Natural killer cell (primary cell): ENCODE measurements around the gene CHTF18. TPM values are rescaled to one million over a fixed set of nuclear protein-coding genes. Genes with fewer than 3 reads are reported as not detected.

Experiments
- ATAC-seq, 3 donors: fragments of 150-1000 bp in 2 of 3; fragments of 200-7000 bp in 1 of 3; cut with Tn5 transposase; 1 replicate in 1 of 3; 2 replicates in 2 of 3; pipeline ENCODE4 v1.10.0; 2021; ENCODE audit warnings: mild to moderate bottlenecking in 2 of 3, moderate library complexity in 2 of 3
- DNase-seq, 2 donors: peaks; one replicate each; pipeline versions ENCODE4 v3.0.0 to v3.0.0-alpha.2; 2013 to 2021; ENCODE audit warnings: mixed read lengths in 1 of 2
- H3K27ac ChIP-seq: one replicate; pipeline ENCODE4 v1.5.1; 2013; ENCODE audit warnings: mild to moderate bottlenecking, low read length
- H3K27me3 ChIP-seq: one replicate; pipeline ENCODE4 v1.6.1; 2013; ENCODE audit warnings: low read length; ENCODE audit not compliant: control insufficient read depth, insufficient read depth
- H3K36me3 ChIP-seq: one replicate; pipeline ENCODE4 v1.6.1; 2013; ENCODE audit warnings: low read length; ENCODE audit not compliant: control insufficient read depth, insufficient read depth
- H3K4me1 ChIP-seq: one replicate; pipeline ENCODE4 v1.6.1; 2013; ENCODE audit warnings: low read length; ENCODE audit not compliant: control insufficient read depth, insufficient read depth
- H3K4me3 ChIP-seq: one replicate; pipeline ENCODE4 v1.5.1; 2013; ENCODE audit warnings: low read length
- H3K9me3 ChIP-seq: one replicate; pipeline ENCODE4 v1.6.1; 2013; ENCODE audit warnings: low read length; ENCODE audit not compliant: control insufficient read depth, insufficient read depth
- H3K27ac Mint-ChIP-seq, 2 donors: one replicate each; pipeline ENCODE4 v1.8.0; 2022; ENCODE audit warnings: mild to moderate bottlenecking in 2 of 2, mixed read lengths in 2 of 2, moderate library complexity in 1 of 2
- H3K27me3 Mint-ChIP-seq, 2 donors: one replicate each; pipeline ENCODE4 v1.8.0; 2022; ENCODE audit warnings: low read depth in 2 of 2, mixed read lengths in 2 of 2
- H3K36me3 Mint-ChIP-seq: one replicate; pipeline ENCODE4 v1.8.0; 2022; ENCODE audit warnings: mixed read lengths
- H3K4me1 Mint-ChIP-seq, 2 donors: one replicate each; pipeline ENCODE4 v1.8.0; 2022; ENCODE audit warnings: mixed read lengths in 2 of 2
- H3K4me3 Mint-ChIP-seq: one replicate; pipeline ENCODE4 v1.8.0; 2022; ENCODE audit warnings: mild to moderate bottlenecking, moderate library complexity, mixed read lengths
- H3K9me3 Mint-ChIP-seq, 2 donors: one replicate each; pipeline ENCODE4 v1.8.0; 2022; ENCODE audit warnings: mixed read lengths in 2 of 2
- CTCF ChIP-seq: fragments of 200-600 bp; IDR thresholded peaks from one replicate; pipeline ENCODE4 v1.8.0; 2022; ENCODE audit warnings: antibody characterized with exemption
- WGBS: methylation state at CpG from one replicate; pipeline ENCODE4 v1.1.7; 2013; ENCODE audit warnings: missing lambda C conversion rate; ENCODE audit not compliant: insufficient coverage; 5-methylcytosine and 5-hydroxymethylcytosine counted together
- intact Hi-C: fragments of 100-400 bp; cut with micrococcal nuclease; formaldehyde crosslinking; loops from one replicate; pipeline ENCODE4 v1.14.2; 2022
- total RNA-seq, 4 donors: library from RNA; stranded (reverse); fragments of 120-200 nt in 1 of 4; gene quantifications; one replicate each; pipeline versions ENCODE4 v1.2.3 to v1.2.4, GENCODE V29; 2013 to 2022

CHTF18 gene
- total RNA-seq, 3 donors from 2014 or later (not counting 1 experiment from before 2014, with no cell fraction given) = 26.7 to 52.4 (median 40.5) TPM

GRCh38 chr16:766820-767640, 21.4 kb upstream of the CHTF18 start:
- Mint-ChIP-seq H3K9me3 (no peaks in the 10 kb centered on the region), H3K27ac (no peak overlapping the region), H3K36me3 (no peaks in the 10 kb centered on the region), H3K27me3 (no peaks in the 10 kb centered on the region), H3K4me3 (no peak overlapping the region), H3K4me1 (no peaks in the 10 kb centered on the region)
- TF ChIP-seq CTCF = no peak
- Histone ChIP-seq H3K9me3 (no peaks in the 10 kb centered on the region), H3K36me3 (no peaks in the 10 kb centered on the region), H3K4me1 (no peaks in the 10 kb centered on the region), H3K4me3 (no peak overlapping the region), H3K27ac (no peak overlapping the region), H3K27me3 (no peaks in the 10 kb centered on the region)
- DNase-seq (no peak), ATAC-seq (no peak)
- intact Hi-C loops = no loop called here
- 78% methylated on average over 33 of the region's 48 CpGs for WGBS

- Histone ChIP-seq H3K4me3 (no peak overlapping the region), H3K36me3 (no peaks in the 10 kb centered on the region), H3K27me3 (no peaks in the 10 kb centered on the region), H3K9me3 (no peaks in the 10 kb centered on the region), H3K4me1 (no peaks in the 10 kb centered on the region), H3K27ac (no peak overlapping the region)
- no peak for ATAC-seq
- 65% methylated on average over 8 of the region's 38 CpGs for WGBS
- Mint-ChIP-seq H3K27ac (no peak overlapping the region), H3K36me3 (no peaks in the 10 kb centered on the region), H3K27me3 (no peaks in the 10 kb centered on the region), H3K4me3 (no peak overlapping the region), H3K4me1 (no peaks in the 10 kb centered on the region), H3K9me3 (no peaks in the 10 kb centered on the region)
- TF ChIP-seq CTCF = no peak
- DNase-seq = no peak
- intact Hi-C loops = no loop called here
Observed at GRCh38 chr16:767743-768235, 20.6 kb upstream of the CHTF18 start.

- Mint-ChIP-seq H3K9me3 (no peaks in the 10 kb centered on the region), H3K27me3 (no peaks in the 10 kb centered on the region), H3K27ac (no peak overlapping the region), H3K4me3 (no peak overlapping the region), H3K4me1 (no peaks in the 10 kb centered on the region), H3K36me3 (no peaks in the 10 kb centered on the region)
- Histone ChIP-seq H3K27me3 (no peaks in the 10 kb centered on the region), H3K4me1 (no peaks in the 10 kb centered on the region), H3K36me3 (no peaks in the 10 kb centered on the region), H3K9me3 (no peaks in the 10 kb centered on the region), H3K4me3 (no peak overlapping the region), H3K27ac (no peak overlapping the region)
- 83% methylated on average over 21 of the region's 21 CpGs for WGBS
- no peak for TF ChIP-seq CTCF
- ATAC-seq (no peak), DNase-seq (no peak)
- intact Hi-C loops = no loop called here
Observed at GRCh38 chr16:768428-768827, 20.0 kb upstream of the CHTF18 start.
